HG02938 (cell line): Measurements from ENCODE around the gene CHM.
"Not testable (repeated sequence)": the region's sequence is repeated elsewhere in the genome, so short reads cannot be mapped to it uniquely, and the experiment has no call there.

Experiments
- ATAC-seq: cut with Tn5 transposase; IDR thresholded peaks from one replicate; pipeline ENCODE4 v1.9.1; 2021; ENCODE audit warnings: mild to moderate bottlenecking, moderate library complexity; ENCODE audit not compliant: unreplicated experiment

Gene CHM

GRCh38 chrX:85916656-85917280 is 130.6 kb downstream of the CHM start:
- not testable (repeated sequence) for ATAC-seq

GRCh38 chrX:85914431-85914830 is 132.9 kb downstream of the CHM start:
- ATAC-seq, result no peak

GRCh38 chrX:85907316-85907715 is 140.0 kb downstream of the CHM start:
- ATAC-seq, result no peak

- ATAC-seq, result no peak
Measured at GRCh38 chrX:85906399-85906798, 141.0 kb downstream of the CHM start.

- ATAC-seq, result no peak
Measured at GRCh38 chrX:85905851-85906250, 141.5 kb downstream of the CHM start.

GRCh38 chrX:85903692-85904471 is 143.5 kb downstream of the CHM start:
- no peak for ATAC-seq

GRCh38 chrX:85897362-85898126 is 149.8 kb downstream of the CHM start:
- ATAC-seq, result no peak

- ATAC-seq, result no peak
Measured at GRCh38 chrX:85882601-85883000, 164.8 kb downstream of the CHM start.

- ATAC-seq, result no peak
Measured at GRCh38 chrX:85870585-85870984, 176.8 kb downstream of the CHM start.

- no peak for ATAC-seq
Measured at GRCh38 chrX:85865324-85865723, 182.0 kb downstream of the CHM start.

- ATAC-seq, result no peak
Measured at GRCh38 chrX:85859426-85859825, 187.9 kb downstream of the CHM start.

- ATAC-seq, result no peak
Measured at GRCh38 chrX:85851418-85851817, 195.9 kb downstream of the CHM start.

- ATAC-seq, result no peak
Measured at GRCh38 chrX:85836868-85837267, 210.5 kb downstream of the CHM start.

GRCh38 chrX:85828771-85829170 is 218.6 kb downstream of the CHM start:
- ATAC-seq, result no peak

- no peak for ATAC-seq
Measured at GRCh38 chrX:85815203-85815751, 232.1 kb downstream of the CHM start.
